Ovary (tissue), 3 donors: ENCODE data around the gene MAS1L.

Source experiments
- CTCF ChIP-seq, 3 donors: fragments of 450-650 bp in 2 of 3; fragments of 200-600 bp in 1 of 3; IDR thresholded peaks; one replicate each; pipeline versions ENCODE4 v1.5.1 to v1.8.0; 2016 to 2022; ENCODE audit warnings: antibody characterized with exemption in 3 of 3, mild to moderate bottlenecking in 1 of 3
- POLR2A ChIP-seq: fragments of 450-650 bp; IDR thresholded peaks from one replicate; pipeline ENCODE4 v1.6.1; 2017; ENCODE audit warnings: antibody characterized with exemption, mild to moderate bottlenecking, moderate library complexity
- donor health status: DM: no; HTN: no; CAD: no.

DNA sequence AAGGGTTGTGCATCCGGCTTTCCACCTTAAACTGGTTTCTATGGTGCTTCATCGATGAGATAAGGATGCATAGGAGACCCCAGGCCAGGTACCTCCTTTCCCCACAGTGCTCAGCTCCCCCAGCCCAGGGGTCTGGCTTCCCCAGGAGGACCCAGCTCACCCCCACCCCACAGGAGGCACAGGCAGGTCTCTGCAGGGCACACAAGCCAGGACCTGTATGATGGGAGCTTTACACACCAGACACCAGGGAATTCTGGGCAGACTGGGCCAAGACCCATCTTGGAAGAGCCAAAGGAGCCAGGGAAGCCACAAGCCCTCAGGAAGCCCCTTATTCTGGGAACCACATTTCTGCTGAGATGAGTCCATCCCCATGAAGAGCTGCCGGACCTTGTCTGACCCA is 42.2 kb upstream of the MAS1L start:
- TF ChIP-seq CTCF (IDR thresholded peaks at IDR 0.05) (no peak), POLR2A (no peak)
